Measurements from ENCODE around the gene RPH3AL. TPM values are rescaled to one million over a fixed set of nuclear protein-coding genes. Genes with fewer than 3 reads are reported as not detected.

Gene RPH3AL
- total RNA-seq, 4 donors from 2014 or later = 24.3 to 90.5 (median 47.2) TPM

- intact Hi-C loops (cut with DNase I; ENCODE audit: low total_unique reads) = no loop called here
Observed at GRCh38 chr17:282912-283882, 69.4 kb downstream of the RPH3AL start.

GRCh38 chr17:282000-282911 lies 70.4 kb downstream of the RPH3AL start:
- no peaks in the 10 kb centered on the region for H3K9me3 ChIP-seq
- no peak for TF ChIP-seq POLR2A (IDR thresholded peaks at IDR 0.05)
- TF ChIP-seq POLR2AphosphoS5 (IDR thresholded peaks at IDR 0.05) = no peak
- TF ChIP-seq CTCF (IDR thresholded peaks at IDR 0.05) = no peak
- TF ChIP-seq EP300 (IDR thresholded peaks at IDR 0.05; ENCODE audit: low read depth) = no peak
- H3K4me1 ChIP-seq = no peaks in the 10 kb centered on the region
- WGBS, 2 donors (ENCODE audit: low coverage in 1 of 2) = 83 to 89% methylated on average over 22 to 32 of the region's 32 CpGs
- H3K4me3 ChIP-seq = no peak overlapping the region
- no peaks in the 10 kb centered on the region for H3K27me3 ChIP-seq
- no peak for DNase-seq
- no peaks in the 10 kb centered on the region for H3K36me3 ChIP-seq
- intact Hi-C loops (cut with DNase I; ENCODE audit: low total_unique reads) = no loop called here
- H3K27ac ChIP-seq = no peak overlapping the region
- in situ Hi-C loops (cut with MboI; ENCODE audit: low pct_ligation_motif_present in 1 of 4, low pct_unique_long_range_greater_than_20kb in 1 of 4, low sequenced_read_pairs in 3 of 4) = no loop called here

More at GRCh38 chr17:282912-283882, 69.4 kb downstream of the RPH3AL start:
- in situ Hi-C loops (cut with MboI; ENCODE audit: low pct_ligation_motif_present in 1 of 4, low pct_unique_long_range_greater_than_20kb in 1 of 4, low sequenced_read_pairs in 3 of 4) = no loop called here
- no peak for DNase-seq
- H3K36me3 ChIP-seq = no peaks in the 10 kb centered on the region
- no peak for TF ChIP-seq POLR2A (IDR thresholded peaks at IDR 0.05)
- TF ChIP-seq EP300 (IDR thresholded peaks at IDR 0.05; ENCODE audit: low read depth) = no peak
- TF ChIP-seq POLR2AphosphoS5 (IDR thresholded peaks at IDR 0.05) = no peak
- no peak for TF ChIP-seq CTCF (IDR thresholded peaks at IDR 0.05)
- no peak overlapping the region for H3K4me3 ChIP-seq
- H3K9me3 ChIP-seq = no peaks in the 10 kb centered on the region
- no peaks in the 10 kb centered on the region for H3K4me1 ChIP-seq
- H3K27ac ChIP-seq = no peak overlapping the region
- no peaks in the 10 kb centered on the region for H3K27me3 ChIP-seq
- WGBS, 2 donors (ENCODE audit: low coverage in 1 of 2) = 88 to 90% methylated on average over 3 to 28 of the region's 28 CpGs

GRCh38 chr17:281365-281999 lies 71.1 kb downstream of the RPH3AL start:
- Histone ChIP-seq H3K4me1 (no peaks in the 10 kb centered on the region), H3K36me3 (no peaks in the 10 kb centered on the region), H3K27ac (no peak overlapping the region), H3K27me3 (no peaks in the 10 kb centered on the region), H3K9me3 (no peaks in the 10 kb centered on the region), H3K4me3 (no peak overlapping the region)
- WGBS, 2 donors (ENCODE audit: low coverage in 1 of 2) = 84 to 100% methylated on average over 4 to 21 of the region's 21 CpGs
- intact Hi-C loops (cut with DNase I; ENCODE audit: low total_unique reads) = no loop called here
- TF ChIP-seq CTCF (IDR thresholded peaks at IDR 0.05) = no peak
- no peak for TF ChIP-seq POLR2AphosphoS5 (IDR thresholded peaks at IDR 0.05)
- TF ChIP-seq EP300 (IDR thresholded peaks at IDR 0.05; ENCODE audit: low read depth) = no peak
- TF ChIP-seq POLR2A (IDR thresholded peaks at IDR 0.05) = no peak
- DNase-seq = no peak
- in situ Hi-C loops (cut with MboI; ENCODE audit: low pct_ligation_motif_present in 1 of 4, low pct_unique_long_range_greater_than_20kb in 1 of 4, low sequenced_read_pairs in 3 of 4) = no loop called here

Data from transverse colon (tissue), 4 donors.